Adrenal gland (tissue), 5 donors: Measurements from ENCODE around the gene TPGS1.

ENCODE experiments used
- POLR2A ChIP-seq, 2 donors: fragments of 450-650 bp; IDR thresholded peaks; one replicate each; pipeline ENCODE4 v1.6.1; 2017; ENCODE audit warnings: antibody characterized with exemption in 2 of 2, mild to moderate bottlenecking in 2 of 2, moderate library complexity in 1 of 2
- TF ChIP-seq, protein P1 (sequence below), 6 experiments: fragments of 450-650 bp in 4 of 6; fragments of 200-600 bp in 2 of 6; sonication (generic) in 1 of 6; IDR thresholded peaks; 1 replicate in 5 of 6; 2 replicates in 1 of 6; pipeline versions ENCODE4 v1.5.1 to v1.8.0; 2016 to 2021; ENCODE audit warnings: antibody characterized with exemption in 6 of 6, mild to moderate bottlenecking in 2 of 6, moderate library complexity in 1 of 6
- donor health status: DM: no; HTN: no; CAD: no.

DNA sequence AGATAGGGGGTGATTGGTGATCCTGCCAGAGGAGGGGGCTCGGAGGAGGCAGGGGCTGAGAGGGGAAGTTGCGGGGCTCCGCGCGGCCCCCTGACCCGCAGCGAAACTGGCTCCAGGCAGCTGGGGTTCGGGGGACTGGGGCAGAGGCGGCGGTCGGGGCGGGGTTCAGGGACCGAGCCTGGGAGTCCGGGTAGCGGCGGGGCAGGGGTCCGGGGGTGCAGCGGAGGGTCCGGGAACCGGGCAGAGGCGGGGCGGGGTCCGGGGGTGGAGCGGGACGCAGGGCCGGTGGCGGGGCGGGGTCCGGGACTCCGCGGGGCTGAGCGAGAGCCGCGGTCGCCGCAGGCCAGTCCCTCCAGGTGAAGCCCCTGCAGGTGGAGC is 9.8 kb upstream of the TPGS1 start:
- TF ChIP-seq, protein P1, sequence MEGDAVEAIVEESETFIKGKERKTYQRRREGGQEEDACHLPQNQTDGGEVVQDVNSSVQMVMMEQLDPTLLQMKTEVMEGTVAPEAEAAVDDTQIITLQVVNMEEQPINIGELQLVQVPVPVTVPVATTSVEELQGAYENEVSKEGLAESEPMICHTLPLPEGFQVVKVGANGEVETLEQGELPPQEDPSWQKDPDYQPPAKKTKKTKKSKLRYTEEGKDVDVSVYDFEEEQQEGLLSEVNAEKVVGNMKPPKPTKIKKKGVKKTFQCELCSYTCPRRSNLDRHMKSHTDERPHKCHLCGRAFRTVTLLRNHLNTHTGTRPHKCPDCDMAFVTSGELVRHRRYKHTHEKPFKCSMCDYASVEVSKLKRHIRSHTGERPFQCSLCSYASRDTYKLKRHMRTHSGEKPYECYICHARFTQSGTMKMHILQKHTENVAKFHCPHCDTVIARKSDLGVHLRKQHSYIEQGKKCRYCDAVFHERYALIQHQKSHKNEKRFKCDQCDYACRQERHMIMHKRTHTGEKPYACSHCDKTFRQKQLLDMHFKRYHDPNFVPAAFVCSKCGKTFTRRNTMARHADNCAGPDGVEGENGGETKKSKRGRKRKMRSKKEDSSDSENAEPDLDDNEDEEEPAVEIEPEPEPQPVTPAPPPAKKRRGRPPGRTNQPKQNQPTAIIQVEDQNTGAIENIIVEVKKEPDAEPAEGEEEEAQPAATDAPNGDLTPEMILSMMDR (IDR thresholded peaks at IDR 0.05): no peak
- no peak for TF ChIP-seq POLR2A (IDR thresholded peaks at IDR 0.05)
